NCI-H146 (cell line): ENCODE results near the gene ILK.

Source experiments
- DNase-seq: peaks from one replicate; lab custom pipeline; 2025; lab: John Stamatoyannopoulos, UW

Gene ILK

GRCh38 chr11:6603287-6604080 lies at the start of gene ILK, which contains the start of gene RRP8:
TSS of gene ILK (plus strand) at chr11:6603774. CDS start at chr11:6604272, 498 bp downstream.
TSS of gene RRP8 (minus strand) at chr11:6603616. CDS start at chr11:6603502, 114 bp downstream.
- peak; percentile 85 for DNase-seq

DNA sequence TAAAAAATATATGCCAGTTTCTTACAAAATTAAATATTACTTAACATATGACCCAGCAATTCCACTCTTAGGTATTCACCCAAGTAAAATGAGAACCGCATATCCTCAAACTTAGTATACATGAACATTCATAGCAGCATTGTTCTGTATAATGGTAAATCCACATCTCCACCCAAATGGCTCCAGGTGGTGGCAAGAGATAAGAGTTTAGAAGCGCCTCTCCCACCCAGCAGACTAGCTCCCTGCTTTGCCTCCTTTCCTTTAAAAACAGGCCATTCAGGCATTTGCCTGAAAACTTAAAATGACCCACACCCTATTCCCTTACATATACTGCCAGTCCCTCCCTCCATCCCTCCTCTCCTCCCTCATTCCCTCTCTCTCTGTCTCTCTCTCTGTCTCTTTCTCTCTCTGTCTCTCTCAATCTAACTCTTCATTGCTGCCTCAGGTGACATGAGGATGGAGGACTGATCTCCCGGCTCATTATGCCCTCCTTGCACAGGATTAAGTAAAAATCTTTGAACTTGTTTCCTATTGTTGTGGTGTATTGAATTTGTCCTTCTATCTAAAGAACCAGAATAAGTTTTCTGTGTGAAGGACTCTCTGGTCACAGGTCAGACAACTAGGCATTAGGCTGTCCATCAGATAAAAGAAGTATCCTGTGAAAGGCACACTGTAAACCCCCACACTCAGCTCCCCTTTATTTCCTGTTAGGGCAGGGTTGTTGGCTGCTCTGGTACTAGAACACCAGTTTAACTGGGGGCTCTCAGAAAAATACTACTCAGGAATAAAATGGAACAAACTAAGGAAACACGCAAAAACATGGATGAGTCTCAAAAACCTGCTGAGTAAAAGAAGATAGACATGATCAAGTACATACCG lies 48.5 kb upstream of the ILK start:
- DNase-seq, result no peak

- DNase-seq, result no peak
Observed at GRCh38 chr11:6556139-6556949, 47.2 kb upstream of the ILK start.

DNA sequence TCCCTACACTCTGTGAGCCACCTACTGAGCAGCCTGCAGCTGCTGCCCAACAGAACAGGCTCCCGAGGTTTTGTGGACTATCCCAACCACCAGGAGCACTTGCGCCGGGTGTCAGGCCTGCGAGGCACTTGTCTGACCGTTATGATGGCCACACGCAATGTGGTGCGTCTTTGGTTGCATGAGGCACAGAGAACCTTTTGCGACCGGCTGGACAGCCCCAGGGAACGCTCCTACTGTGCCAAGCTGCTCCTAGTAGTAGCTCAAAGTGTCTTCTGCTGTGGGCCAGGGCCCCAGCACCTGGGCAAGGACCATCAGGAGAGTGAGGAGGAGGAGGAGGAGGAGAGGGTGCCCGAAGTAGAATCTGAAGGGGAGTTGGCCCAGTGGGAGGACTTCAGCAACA lies 46.5 kb upstream of the ILK start:
- DNase-seq, result no peak

DNA sequence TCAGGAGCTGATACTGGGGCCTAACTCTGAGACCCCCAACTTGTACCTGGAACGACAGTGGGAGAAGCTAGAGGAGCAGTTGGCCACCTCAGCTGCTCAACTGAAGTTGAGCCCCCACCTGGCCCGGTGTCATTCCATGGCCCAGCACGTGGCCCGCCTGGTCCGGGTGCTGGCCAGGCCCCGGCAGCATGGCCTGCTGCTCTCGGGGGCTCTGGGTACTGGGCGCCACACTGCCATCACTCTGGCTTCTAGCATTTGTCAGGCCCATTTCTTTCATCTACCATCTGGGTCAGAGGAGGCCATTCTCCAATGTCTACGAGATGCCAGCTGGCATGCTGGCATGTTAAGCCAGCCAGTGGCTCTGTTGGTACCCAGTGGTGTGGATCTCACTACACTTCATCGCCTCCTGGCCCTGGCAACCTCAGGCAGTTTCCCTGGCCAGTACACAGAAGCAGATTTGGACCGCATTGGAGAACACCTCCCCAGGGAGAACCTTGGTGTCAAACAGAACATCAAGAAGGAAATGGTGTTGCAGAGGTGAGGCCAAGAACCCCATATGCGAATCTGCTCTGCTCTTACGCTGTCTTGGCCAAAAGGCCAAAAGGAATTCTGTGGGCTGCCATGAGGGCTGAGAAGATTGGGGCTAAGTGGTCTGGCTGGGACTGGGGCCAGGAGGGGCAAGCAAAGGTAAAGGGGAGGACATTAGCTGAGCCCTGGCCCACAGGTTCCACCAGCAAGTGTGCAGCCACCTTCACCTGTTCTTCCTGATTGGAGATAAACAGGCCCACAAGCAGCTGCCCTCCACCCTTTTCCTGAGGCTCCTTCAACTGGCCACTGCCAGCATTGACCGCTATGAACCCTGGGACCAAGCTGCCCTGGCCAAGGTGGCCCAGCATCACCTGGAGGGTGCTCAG lies 45.6 kb upstream of the ILK start:
- no peak for DNase-seq

- no peak for DNase-seq
Observed at GRCh38 chr11:6559369-6559768, 44.2 kb upstream of the ILK start.

DNA sequence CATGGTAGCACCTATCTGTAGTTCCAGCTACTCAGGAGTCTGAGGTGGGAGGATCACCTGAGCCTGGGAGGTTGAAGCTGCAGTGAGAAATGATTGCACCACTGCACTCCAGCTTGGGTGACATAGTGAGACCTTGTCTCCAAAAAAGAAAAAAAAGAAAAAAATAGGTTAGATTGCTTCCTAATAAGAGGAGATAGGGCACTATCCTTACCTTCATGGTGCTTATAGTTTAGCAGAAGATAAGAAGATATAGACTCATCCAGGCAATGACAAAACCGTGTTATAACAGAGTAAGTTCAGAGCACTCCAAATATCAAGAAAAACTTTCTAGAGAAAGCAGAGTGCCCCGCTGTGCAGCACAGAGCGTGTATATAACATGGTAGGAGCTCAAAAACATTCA lies 42.3 kb upstream of the ILK start:
- DNase-seq, result no peak

- DNase-seq, result no peak
Observed at GRCh38 chr11:6563121-6563619, 40.4 kb upstream of the ILK start.

GRCh38 chr11:6563667-6564066 lies 39.9 kb upstream of the ILK start:
- DNase-seq, result no peak

- no peak for DNase-seq
Observed at GRCh38 chr11:6565325-6565724, 38.2 kb upstream of the ILK start.

DNA sequence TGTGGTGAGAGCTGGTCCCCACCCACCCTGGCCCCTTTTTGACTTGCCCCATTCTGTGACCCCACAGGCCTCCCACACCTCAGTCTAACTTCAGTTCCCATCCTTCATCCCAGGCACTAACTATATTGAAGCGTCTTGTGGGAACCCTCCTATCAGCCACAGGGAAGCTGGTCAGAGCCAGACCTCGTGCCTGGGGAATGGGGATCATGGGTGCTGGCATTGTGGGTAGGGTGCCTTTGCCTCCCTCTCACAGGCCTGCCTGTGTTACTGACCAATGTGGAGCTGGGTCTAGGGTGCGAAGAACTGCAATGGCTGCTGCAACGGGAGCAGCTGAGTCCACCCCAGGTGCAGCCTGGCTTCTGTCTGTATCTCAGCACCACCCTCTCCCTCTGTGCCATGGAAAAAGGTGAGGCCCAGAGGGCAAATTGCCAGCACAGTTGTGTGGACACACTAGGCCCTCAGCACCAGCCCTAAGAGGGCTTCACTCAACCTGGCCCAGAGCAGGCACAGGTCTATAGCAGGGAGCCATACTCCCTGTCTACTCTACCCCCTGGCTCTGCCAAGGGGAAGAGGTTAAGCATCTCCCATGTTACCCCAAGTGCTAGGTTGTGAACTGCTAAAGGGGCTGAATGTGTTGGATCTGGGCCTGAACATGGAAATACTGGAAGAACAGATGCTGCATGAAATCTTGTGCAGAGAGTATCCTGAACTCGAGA lies 37.4 kb upstream of the ILK start:
- DNase-seq, result no peak

DNA sequence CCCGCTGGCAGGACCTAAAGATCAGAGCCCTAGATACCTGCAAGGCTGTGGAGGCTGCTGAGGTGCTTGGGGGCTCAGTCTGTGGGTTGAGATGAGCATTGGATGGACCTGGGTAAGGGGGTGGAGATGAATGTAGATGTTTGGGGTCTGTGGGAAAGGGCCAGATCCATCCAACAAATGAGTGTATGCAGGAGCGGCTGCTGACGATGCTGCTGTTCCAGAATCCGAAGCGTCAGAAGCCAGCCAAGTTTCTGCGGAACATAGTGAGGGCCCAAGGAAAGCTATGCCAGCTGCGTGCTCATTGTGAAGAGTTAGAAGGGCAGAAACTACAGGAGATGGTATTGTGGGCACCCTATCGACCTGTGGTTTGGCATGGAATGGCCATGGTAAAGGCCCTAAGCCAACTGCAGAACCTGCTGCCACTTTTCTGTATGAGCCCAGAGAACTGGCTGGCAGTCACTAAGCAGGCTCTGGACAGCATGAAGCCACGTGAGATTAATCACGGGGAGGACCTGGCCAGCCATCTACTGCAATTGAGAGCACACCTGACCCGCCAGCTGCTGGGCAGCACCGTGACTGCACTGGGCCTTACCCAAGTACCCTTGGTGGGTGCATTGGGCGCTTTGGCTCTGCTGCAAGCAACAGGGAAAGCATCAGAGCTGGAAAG lies 36.7 kb upstream of the ILK start:
- DNase-seq, result no peak

DNA sequence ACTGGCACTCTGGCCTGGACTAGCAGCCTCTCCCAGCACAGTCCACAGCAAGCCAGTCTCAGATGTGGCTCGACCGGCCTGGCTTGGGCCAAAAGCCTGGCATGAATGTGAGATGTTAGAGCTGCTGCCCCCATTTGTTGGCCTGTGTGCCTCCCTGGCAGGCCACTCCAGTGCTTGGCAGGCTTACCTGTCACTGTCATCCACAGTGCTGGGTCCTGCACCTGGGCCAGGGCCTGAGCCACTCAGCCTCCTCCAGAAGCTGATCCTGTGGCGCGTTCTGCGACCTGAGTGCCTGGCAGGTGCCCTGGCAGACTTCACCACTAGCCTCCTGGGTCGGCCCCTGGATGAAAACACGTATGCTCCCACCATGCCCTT lies 36.2 kb upstream of the ILK start:
- no peak for DNase-seq

DNA sequence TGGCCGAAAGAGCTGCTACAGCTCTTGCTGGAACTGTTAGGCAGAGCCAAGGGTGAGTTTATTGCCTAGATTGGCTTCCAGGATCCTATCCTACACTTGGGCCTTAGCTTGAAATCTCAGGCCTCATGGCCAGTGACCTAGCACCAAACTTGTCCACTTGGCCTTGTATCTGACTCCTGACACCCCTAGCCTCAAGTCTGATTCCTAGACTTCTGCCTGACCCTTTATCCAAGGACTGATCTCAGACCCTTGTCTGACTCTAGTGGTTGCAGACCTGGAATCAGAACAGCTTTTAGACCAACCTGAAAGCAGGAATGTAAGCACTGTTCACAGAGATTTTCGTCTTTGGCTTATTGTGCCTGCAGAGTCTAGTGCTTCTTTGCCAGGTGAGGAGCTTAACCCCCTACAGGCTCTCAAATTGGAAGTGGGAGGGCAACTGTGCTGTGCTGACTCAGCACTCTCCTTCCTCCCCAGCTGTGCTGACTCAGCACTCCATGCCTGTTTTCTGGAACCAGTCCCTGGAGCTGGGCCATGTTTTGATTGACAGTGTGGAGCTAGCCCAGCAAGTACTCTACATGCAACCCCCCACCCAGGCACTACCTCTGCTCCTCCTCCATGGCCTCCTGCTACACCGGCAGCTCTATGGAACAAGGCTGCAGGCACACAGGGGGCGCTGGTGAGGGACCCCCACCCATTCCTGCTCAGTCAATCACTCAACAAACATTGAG lies 35.2 kb upstream of the ILK start:
- DNase-seq, result no peak

GRCh38 chr11:6569706-6570105 lies 33.9 kb upstream of the ILK start:
- DNase-seq, result no peak

DNA sequence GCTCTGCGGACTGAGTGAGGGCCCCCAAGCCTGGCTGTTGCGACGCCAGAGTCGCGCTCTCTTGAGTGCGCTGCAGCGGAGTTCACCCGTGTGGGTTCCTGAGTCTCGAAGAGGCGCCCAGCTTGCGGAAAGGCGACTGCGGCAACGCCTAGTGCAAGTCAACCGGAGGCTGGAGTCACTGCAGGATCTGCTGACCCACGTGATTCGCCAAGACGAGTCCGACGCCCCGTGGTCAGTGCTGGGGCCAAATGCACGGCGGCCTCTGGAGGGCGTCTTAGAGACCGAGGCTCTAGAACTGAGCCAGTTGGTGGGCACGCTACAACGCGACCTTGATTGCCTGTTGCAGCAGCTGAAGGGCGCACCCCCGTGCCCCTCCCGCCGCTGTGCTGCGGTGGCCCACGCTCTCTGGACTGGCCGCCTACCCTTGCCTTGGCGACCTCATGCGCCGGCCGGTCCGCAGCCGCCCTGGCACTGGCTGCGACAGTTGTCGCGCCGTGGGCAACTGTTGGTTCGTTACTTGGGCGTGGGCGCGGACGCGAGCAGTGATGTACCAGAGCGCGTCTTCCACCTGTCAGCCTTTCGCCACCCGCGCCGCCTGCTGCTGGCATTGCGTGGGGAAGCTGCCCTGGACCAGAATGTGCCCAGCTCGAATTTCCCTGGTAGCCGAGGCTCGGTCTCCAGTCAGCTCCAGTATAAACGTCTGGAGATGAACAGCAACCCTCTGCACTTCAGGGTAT lies 32.7 kb upstream of the ILK start:
- DNase-seq, result no peak

DNA sequence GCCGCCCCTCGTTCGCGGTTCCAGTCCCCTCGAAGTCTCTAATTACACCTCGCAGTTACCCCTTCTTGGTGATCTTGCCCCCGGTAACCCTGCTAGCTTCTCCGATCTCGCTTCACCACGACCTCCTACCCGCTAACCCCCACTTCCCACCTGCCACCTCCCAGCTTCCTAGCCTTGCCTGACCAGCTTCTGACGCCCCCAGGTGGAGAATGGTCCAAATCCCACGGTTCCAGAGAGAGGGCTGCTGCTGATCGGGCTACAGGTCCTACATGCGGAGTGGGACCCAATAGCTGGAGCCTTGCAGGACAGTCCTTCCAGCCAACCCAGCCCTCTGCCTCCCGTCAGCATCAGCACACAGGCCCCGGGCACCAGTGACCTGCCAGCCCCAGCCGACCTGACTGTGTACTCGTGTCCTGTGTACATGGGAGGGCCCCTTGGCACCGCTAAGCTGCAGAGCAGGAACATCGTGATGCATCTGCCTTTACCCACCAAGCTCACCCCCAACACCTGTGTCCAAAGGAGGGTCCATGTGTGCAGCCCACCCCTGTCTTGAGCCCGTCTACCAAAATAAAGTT lies 32.1 kb upstream of the ILK start:
- no peak for DNase-seq

- DNase-seq, result no peak
Observed at GRCh38 chr11:6572215-6572614, 31.4 kb upstream of the ILK start.
